BJ (cell line): ENCODE results near the gene TRAF1. TPM values are rescaled to one million over a fixed set of nuclear protein-coding genes. Genes with fewer than 3 reads are reported as not detected.
A peak's percentile ranks its signal among the peaks of the same experiment; 100 is the strongest.

Experiments used
- CTCF ChIA-PET: fragments of 350-600 bp; formaldehyde crosslinking; extraction: SDS; loops from one replicate; lab custom pipeline; 2021; ENCODE audit warnings: antibody characterized with exemption, inconsistent platforms; lab: Yijun Ruan, JAX
- POLR2A ChIA-PET: fragments of 300-600 bp; sonication (Branson Sonifier 250); formaldehyde crosslinking; extraction: SDS; loops from one replicate; lab custom pipeline; 2021; ENCODE audit warnings: antibody characterized with exemption; lab: Charles Lee
- DNase-seq: peaks from one replicate; pipeline ENCODE4 v3.0.0-alpha.2; 2011; ENCODE audit warnings: low read depth
- H3K27me3 ChIP-seq: 2 replicates; pipeline ENCODE4 v1.6.0; 2011; ENCODE audit warnings: low read length; ENCODE audit not compliant: control insufficient read depth, insufficient read depth
- H3K36me3 ChIP-seq: 2 replicates; pipeline ENCODE4 v1.5.1; 2011; ENCODE audit warnings: low read length; ENCODE audit not compliant: control insufficient read depth, insufficient read depth
- H3K4me3 ChIP-seq: 2 replicates; pipeline ENCODE4 v1.5.1; 2011; ENCODE audit warnings: low read depth, mild to moderate bottlenecking, control low read depth, low read length
- CTCF ChIP-seq: IDR thresholded peaks from 2 replicates; pipeline ENCODE4 v1.5.1; 2011; ENCODE audit warnings: low read depth, mild to moderate bottlenecking, control low read depth, inconsistent platforms, low read length, moderate library complexity; ENCODE audit not compliant: insufficient read depth
- polyA plus RNA-seq: library from polyadenylated mRNA; depleted of rRNA; stranded (reverse); fragments of >200 nt; gene quantifications from 2 replicates; pipeline ENCODE4 v1.2.3, GENCODE V29; 2011

The TRAF1 gene
- polyA plus RNA-seq, 1 experiment: 3.3 TPM

- DNase-seq: no peak
- ChIA-PET CTCF (no interaction called here), POLR2A (no interaction called here)
- TF ChIP-seq CTCF: no peak
- Histone ChIP-seq H3K36me3 (no peaks in the 10 kb centered on the region), H3K4me3 (peak overlapping the region; percentile 71), H3K27me3 (peaks cover 2% of the 10 kb centered on the region; the same call in 1 of the 2 replicates)
Measured at GRCh38 chr9:120877276-120878034, 49.1 kb downstream of the TRAF1 start.

- no peak for DNase-seq
- H3K27me3 ChIP-seq: no peaks in the 10 kb centered on the region; the same call in 1 of the 2 replicates
- no peak for TF ChIP-seq CTCF
- H3K36me3 ChIP-seq: no peaks in the 10 kb centered on the region
- ChIA-PET POLR2A (no interaction called here), CTCF (no interaction called here)
- H3K4me3 ChIP-seq: peak within 1 kb of the TSS; percentile 71
Measured at GRCh38 chr9:120876842-120877240, 49.8 kb downstream of the TRAF1 start, which contains the start of gene PHF19. Gene PHF19 (minus strand): TSS chr9:120877188. CDS start chr9:120874741, 2,447 bp downstream.

- POLR2A ChIA-PET: no interaction called here
- CTCF ChIA-PET: interaction anchor here (0.6 kb wide), 1 partner anchor 121 kb away, joined by 6 read pairs; no protein-coding TSS in a partner anchor
- TF ChIP-seq CTCF: no peak
- DNase-seq: peak; percentile 43
- Histone ChIP-seq H3K27me3 (no peaks in the 10 kb centered on the region), H3K4me3 (peak overlapping the region; percentile 71), H3K36me3 (no peaks in the 10 kb centered on the region)
Measured at GRCh38 chr9:120875954-120876841, 50.4 kb downstream of the TRAF1 start.

GRCh38 chr9:120875643-120875953 is 51.0 kb downstream of the TRAF1 start:
- TF ChIP-seq CTCF: no peak
- H3K4me3 ChIP-seq: peak overlapping the region; percentile 71
- ChIA-PET CTCF (no interaction called here), POLR2A (no interaction called here)
- no peaks in the 10 kb centered on the region for H3K36me3 ChIP-seq
- no peaks in the 10 kb centered on the region for H3K27me3 ChIP-seq
- DNase-seq: no peak

GRCh38 chr9:120875195-120875565 is 51.4 kb downstream of the TRAF1 start:
- no peaks in the 10 kb centered on the region for H3K36me3 ChIP-seq
- H3K27me3 ChIP-seq: no peaks in the 10 kb centered on the region
- POLR2A ChIA-PET: no interaction called here
- CTCF ChIA-PET: no interaction called here
- no peak for TF ChIP-seq CTCF
- H3K4me3 ChIP-seq: no peak overlapping the region
- DNase-seq: no peak
